Measurements from ENCODE around the gene DDAH1.
A peak's percentile ranks its signal among the peaks of the same experiment; 100 is the strongest.

The DDAH1 gene

GRCh38 chr1:85276978-85277639 lies 187.8 kb downstream of the DDAH1 start:
- DNase-seq, result no peak
- Histone ChIP-seq H3K56ac (ENCODE audit: low read length) (peak overlapping the region; percentile 80), H3K36me3 (ENCODE audit: control insufficient read depth, insufficient read depth, low read length) (no peaks in the 10 kb centered on the region), H3K18ac (ENCODE audit: low read length) (no peak overlapping the region), H3K79me1 (ENCODE audit: low read length) (peaks cover 11% of the 10 kb centered on the region), H2BK15ac (replicated peaks; ENCODE audit: low read depth) (no peak overlapping the region), H3K4me1 (ENCODE audit: control insufficient read depth, low read depth, low read length) (no peaks in the 10 kb centered on the region), H3K23ac (ENCODE audit: low read length) (no peak overlapping the region), H3K4ac (ENCODE audit: low read depth, low read length) (no peak overlapping the region), H4K8ac (ENCODE audit: low read depth, low read length) (no peak overlapping the region), H3K4me3 (ENCODE audit: low read length) (peak overlapping the region; percentile 44), H3K27me3 (ENCODE audit: insufficient read depth, low read length, poor library complexity) (no peaks in the 10 kb centered on the region), H3K9ac (ENCODE audit: low read length) (peak overlapping the region; percentile 72), H2BK120ac (ENCODE audit: low read depth, low read length) (no peak overlapping the region), H2AK5ac (ENCODE audit: low read length) (no peak overlapping the region), H2BK5ac (ENCODE audit: low read length) (no peak overlapping the region), H3K27ac (ENCODE audit: low read depth, low read length) (peak overlapping the region; percentile 17), H3K4me2 (ENCODE audit: low read length) (peak overlapping the region; percentile 61), H4K5ac (ENCODE audit: low read length) (no peak overlapping the region), H3K79me2 (ENCODE audit: control insufficient read depth, insufficient read depth, low read length) (peaks cover 19% of the 10 kb centered on the region)
- no CpG with 5 or more reads among the region's 11 CpGs for WGBS (ENCODE audit: extremely low coverage, insufficient coverage, low lambda C conversion rate)

DNA sequence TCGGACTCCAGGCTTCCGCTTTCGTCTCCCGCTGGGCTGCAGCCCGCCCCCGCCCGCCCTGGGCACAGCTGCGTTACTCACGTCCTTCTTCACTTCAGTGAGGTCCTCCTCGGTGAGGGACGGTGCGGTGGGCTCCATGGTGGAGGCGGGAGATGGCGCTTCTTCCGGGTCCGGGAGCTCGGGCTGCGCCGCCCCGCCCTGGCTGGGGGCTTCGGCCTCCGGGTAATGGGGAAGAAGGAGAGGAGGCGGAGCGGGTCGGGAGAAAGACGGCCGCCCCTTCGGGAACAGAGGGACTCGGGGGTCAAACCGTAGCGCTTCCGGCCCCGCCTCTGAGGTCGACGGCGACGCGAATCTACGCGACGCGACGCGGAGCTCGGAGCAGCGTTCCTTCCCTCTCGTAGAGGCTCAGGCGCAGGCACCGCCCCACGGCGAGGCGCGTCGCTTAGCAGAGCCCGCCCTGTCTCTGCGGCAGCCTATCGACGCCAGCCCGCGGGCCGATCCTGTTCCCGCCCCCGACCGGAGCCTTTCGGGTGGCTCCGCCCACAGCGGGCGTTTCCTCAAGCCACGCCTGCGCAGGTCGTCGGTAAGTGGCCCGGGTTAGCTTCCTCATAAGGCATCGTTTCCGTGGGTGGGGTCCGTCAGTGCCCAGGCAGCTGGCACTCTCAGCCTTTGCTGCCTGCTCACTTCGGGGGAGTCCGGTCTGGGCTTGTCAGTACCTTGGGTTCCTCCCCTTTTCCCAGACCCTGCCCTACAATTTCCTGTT lies 188.6 kb downstream of the DDAH1 start, which contains the start of gene BCL10:
Gene BCL10, minus strand, starts transcription at position 418 of the 763 bp plus-strand sequence. Its CDS starts 280 bp downstream, at position 138.
- H3K79me2 ChIP-seq (ENCODE audit: control insufficient read depth, insufficient read depth, low read length), result peaks cover 19% of the 10 kb centered on the region
- H2BK120ac ChIP-seq (ENCODE audit: low read depth, low read length), result no peak within 1 kb of the TSS
- no peak within 1 kb of the TSS for H3K4ac ChIP-seq (ENCODE audit: low read depth, low read length)
- no peak within 1 kb of the TSS for H4K8ac ChIP-seq (ENCODE audit: low read depth, low read length)
- peaks cover 11% of the 10 kb centered on the region for H3K79me1 ChIP-seq (ENCODE audit: low read length)
- H3K36me3 ChIP-seq (ENCODE audit: control insufficient read depth, insufficient read depth, low read length), result no peaks in the 10 kb centered on the region
- H3K18ac ChIP-seq (ENCODE audit: low read length), result peak within 1 kb of the TSS; percentile 10
- peak within 1 kb of the TSS; percentile 76 for H3K27ac ChIP-seq (ENCODE audit: low read depth, low read length)
- H3K4me1 ChIP-seq (ENCODE audit: control insufficient read depth, low read depth, low read length), result no peaks in the 10 kb centered on the region
- H3K27me3 ChIP-seq (ENCODE audit: insufficient read depth, low read length, poor library complexity), result no peaks in the 10 kb centered on the region
- H3K9ac ChIP-seq (ENCODE audit: low read length), result peak within 1 kb of the TSS; percentile 83
- H2BK5ac ChIP-seq (ENCODE audit: low read length), result no peak within 1 kb of the TSS
- peak within 1 kb of the TSS; percentile 94 for H3K56ac ChIP-seq (ENCODE audit: low read length)
- WGBS (ENCODE audit: extremely low coverage, insufficient coverage, low lambda C conversion rate), result no CpG with 5 or more reads among the region's 78 CpGs
- no peak within 1 kb of the TSS for H3K23ac ChIP-seq (ENCODE audit: low read length)
- H2BK15ac ChIP-seq (replicated peaks; ENCODE audit: low read depth), result no peak within 1 kb of the TSS
- H2AK5ac ChIP-seq (ENCODE audit: low read length), result no peak within 1 kb of the TSS
- peak within 1 kb of the TSS; percentile 79 for H3K4me3 ChIP-seq (ENCODE audit: low read length)
- no peak within 1 kb of the TSS for H4K5ac ChIP-seq (ENCODE audit: low read length)
- H3K4me2 ChIP-seq (ENCODE audit: low read length), result peak within 1 kb of the TSS; percentile 83
- DNase-seq, result peak; percentile 99

DNA sequence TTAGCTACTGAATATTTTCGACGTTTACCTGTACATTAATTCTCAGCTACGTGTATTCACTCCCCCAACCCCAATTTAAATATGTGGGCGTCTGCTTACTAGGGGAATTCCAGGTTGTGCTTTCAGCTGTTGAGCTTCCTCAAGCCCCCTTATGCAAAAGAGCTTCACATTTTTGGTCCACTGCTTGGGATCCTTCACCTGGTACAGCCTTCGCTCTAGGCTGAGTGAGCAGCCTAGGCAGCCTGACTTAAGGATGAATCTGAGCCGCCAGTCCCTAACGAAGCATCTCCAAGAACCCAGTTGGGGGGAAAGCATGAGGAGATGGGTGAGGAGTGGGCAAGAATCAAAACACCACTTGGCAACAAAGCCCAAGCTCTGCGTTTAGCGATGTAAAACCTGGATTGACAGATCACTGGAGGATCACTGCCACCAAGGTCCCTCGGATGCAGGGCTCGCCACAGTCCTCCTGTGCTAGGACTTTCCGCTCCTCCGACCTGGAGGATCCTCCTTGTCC lies 189.2 kb downstream of the DDAH1 start:
- Histone ChIP-seq H3K27me3 (ENCODE audit: insufficient read depth, low read length, poor library complexity) (no peaks in the 10 kb centered on the region), H3K79me1 (ENCODE audit: low read length) (peaks cover 11% of the 10 kb centered on the region), H2BK120ac (ENCODE audit: low read depth, low read length) (no peak overlapping the region), H3K4me1 (ENCODE audit: control insufficient read depth, low read depth, low read length) (no peaks in the 10 kb centered on the region), H3K18ac (ENCODE audit: low read length) (peak overlapping the region; percentile 10), H2AK5ac (ENCODE audit: low read length) (no peak overlapping the region), H3K36me3 (ENCODE audit: control insufficient read depth, insufficient read depth, low read length) (no peaks in the 10 kb centered on the region), H2BK15ac (replicated peaks; ENCODE audit: low read depth) (no peak overlapping the region), H3K27ac (ENCODE audit: low read depth, low read length) (peak overlapping the region; percentile 76), H3K56ac (ENCODE audit: low read length) (peak overlapping the region; percentile 94), H3K79me2 (ENCODE audit: control insufficient read depth, insufficient read depth, low read length) (peaks cover 19% of the 10 kb centered on the region), H3K23ac (ENCODE audit: low read length) (no peak overlapping the region), H3K4me3 (ENCODE audit: low read length) (peak overlapping the region; percentile 79), H3K4me2 (ENCODE audit: low read length) (peak overlapping the region; percentile 83), H4K8ac (ENCODE audit: low read depth, low read length) (no peak overlapping the region), H3K9ac (ENCODE audit: low read length) (peak overlapping the region; percentile 83), H2BK5ac (ENCODE audit: low read length) (no peak overlapping the region), H3K4ac (ENCODE audit: low read depth, low read length) (no peak overlapping the region), H4K5ac (ENCODE audit: low read length) (no peak overlapping the region)
- DNase-seq, result no peak
- WGBS (ENCODE audit: extremely low coverage, insufficient coverage, low lambda C conversion rate), result no CpG with 5 or more reads among the region's 13 CpGs

DNA sequence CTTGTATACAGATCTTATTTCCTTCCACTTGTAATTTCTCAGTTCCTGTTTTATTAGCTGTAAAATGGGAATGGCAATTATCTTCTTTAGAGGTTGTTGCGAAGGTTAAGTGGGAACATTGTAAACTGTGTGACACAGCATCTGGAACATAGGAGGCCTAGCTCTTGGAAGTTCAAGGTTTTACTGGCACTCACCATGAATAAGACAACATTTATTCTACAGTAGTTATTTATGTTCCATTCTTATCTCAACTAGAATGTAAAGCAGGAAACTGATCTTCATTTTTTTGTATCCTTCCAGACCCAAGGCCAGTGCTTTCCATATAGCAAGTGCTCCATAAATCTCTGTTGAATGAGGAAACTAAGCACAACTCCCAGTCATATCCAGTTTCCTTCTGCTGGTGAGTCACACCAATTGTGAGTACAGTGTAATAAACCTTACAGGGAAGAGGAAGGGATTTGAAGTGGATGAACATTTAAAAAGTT lies 189.9 kb downstream of the DDAH1 start:
- WGBS (ENCODE audit: extremely low coverage, insufficient coverage, low lambda C conversion rate), result no CpG with 5 or more reads among the region's 1 CpG
- no peaks in the 10 kb centered on the region for H3K36me3 ChIP-seq (ENCODE audit: control insufficient read depth, insufficient read depth, low read length)
- H2AK5ac ChIP-seq (ENCODE audit: low read length), result no peak overlapping the region
- H2BK5ac ChIP-seq (ENCODE audit: low read length), result no peak overlapping the region
- H3K4me3 ChIP-seq (ENCODE audit: low read length), result no peak overlapping the region
- H3K27me3 ChIP-seq (ENCODE audit: insufficient read depth, low read length, poor library complexity), result no peaks in the 10 kb centered on the region
- no peak overlapping the region for H3K23ac ChIP-seq (ENCODE audit: low read length)
- DNase-seq, result no peak
- no peak overlapping the region for H3K18ac ChIP-seq (ENCODE audit: low read length)
- H2BK15ac ChIP-seq (replicated peaks; ENCODE audit: low read depth), result no peak overlapping the region
- H3K79me1 ChIP-seq (ENCODE audit: low read length), result peaks cover 11% of the 10 kb centered on the region
- H4K8ac ChIP-seq (ENCODE audit: low read depth, low read length), result no peak overlapping the region
- H3K4me1 ChIP-seq (ENCODE audit: control insufficient read depth, low read depth, low read length), result no peaks in the 10 kb centered on the region
- no peak overlapping the region for H3K56ac ChIP-seq (ENCODE audit: low read length)
- no peak overlapping the region for H2BK120ac ChIP-seq (ENCODE audit: low read depth, low read length)
- H3K79me2 ChIP-seq (ENCODE audit: control insufficient read depth, insufficient read depth, low read length), result peaks cover 19% of the 10 kb centered on the region
- H3K27ac ChIP-seq (ENCODE audit: low read depth, low read length), result no peak overlapping the region
- H4K5ac ChIP-seq (ENCODE audit: low read length), result no peak overlapping the region
- no peak overlapping the region for H3K4ac ChIP-seq (ENCODE audit: low read depth, low read length)
- no peak overlapping the region for H3K4me2 ChIP-seq (ENCODE audit: low read length)
- H3K9ac ChIP-seq (ENCODE audit: low read length), result no peak overlapping the region

- Histone ChIP-seq H3K4ac (ENCODE audit: low read depth, low read length) (no peak overlapping the region), H3K23ac (ENCODE audit: low read length) (no peak overlapping the region), H3K18ac (ENCODE audit: low read length) (no peak overlapping the region), H2BK120ac (ENCODE audit: low read depth, low read length) (no peak overlapping the region), H2BK5ac (ENCODE audit: low read length) (no peak overlapping the region), H3K9ac (ENCODE audit: low read length) (no peak overlapping the region), H3K56ac (ENCODE audit: low read length) (no peak overlapping the region), H3K27ac (ENCODE audit: low read depth, low read length) (no peak overlapping the region), H3K36me3 (ENCODE audit: control insufficient read depth, insufficient read depth, low read length) (peaks cover 3% of the 10 kb centered on the region), H2AK5ac (ENCODE audit: low read length) (no peak overlapping the region), H3K79me2 (ENCODE audit: control insufficient read depth, insufficient read depth, low read length) (peaks cover 19% of the 10 kb centered on the region), H2BK15ac (replicated peaks; ENCODE audit: low read depth) (no peak overlapping the region), H3K4me3 (ENCODE audit: low read length) (no peak overlapping the region), H4K5ac (ENCODE audit: low read length) (no peak overlapping the region), H3K4me1 (ENCODE audit: control insufficient read depth, low read depth, low read length) (no peaks in the 10 kb centered on the region), H4K8ac (ENCODE audit: low read depth, low read length) (no peak overlapping the region), H3K27me3 (ENCODE audit: insufficient read depth, low read length, poor library complexity) (no peaks in the 10 kb centered on the region), H3K79me1 (ENCODE audit: low read length) (peaks cover 11% of the 10 kb centered on the region), H3K4me2 (ENCODE audit: low read length) (no peak overlapping the region)
- DNase-seq, result no peak
These were observed 191.6 kb downstream of the DDAH1 start for GRCh38 chr1:85273397-85273796.

All from mesendoderm (in vitro differentiated cells).